Heart right ventricle (tissue), 16 donors: Measurements from ENCODE around the gene SUGT1. TPM values are rescaled to one million over a fixed set of nuclear protein-coding genes. Genes with fewer than 3 reads are reported as not detected.
"Not testable (repeated sequence)": the region's sequence is repeated elsewhere in the genome, so short reads cannot be mapped to it uniquely, and the experiment has no call there.

ENCODE experiments used
- ATAC-seq, 8 donors: fragments of 200-7000 bp; cut with Tn5 transposase; one replicate each; pipeline ENCODE4 v1.9.1; 2020; ENCODE audit warnings: mild to moderate bottlenecking in 8 of 8, moderate library complexity in 8 of 8, moderate number of reproducible peaks in 1 of 8
- DNase-seq, 2 donors: peaks; one replicate each; pipeline ENCODE4 v3.0.0-alpha.2; 2020
- H3K27ac ChIP-seq, 10 donors: fragments of 200-600 bp; sonication (generic) in 2 of 10; one replicate each; pipeline versions ENCODE4 v1.5.0 to v1.8.0; 2020 to 2022; ENCODE audit warnings: mild to moderate bottlenecking in 3 of 10
- H3K27me3 ChIP-seq, 7 donors: fragments of 200-600 bp; one replicate each; pipeline ENCODE4 v1.8.0; 2021 to 2022; ENCODE audit warnings: mild to moderate bottlenecking in 2 of 7
- H3K36me3 ChIP-seq, 9 donors: fragments of 200-600 bp; sonication (generic) in 1 of 9; one replicate each; pipeline versions ENCODE4 v1.5.0 to v1.8.0; 2020 to 2022; ENCODE audit warnings: mild to moderate bottlenecking in 2 of 9
- H3K4me1 ChIP-seq, 9 donors: fragments of 200-600 bp; sonication (generic) in 1 of 9; one replicate each; pipeline versions ENCODE4 v1.5.0 to v1.8.0; 2020 to 2022; ENCODE audit warnings: mild to moderate bottlenecking in 4 of 9
- H3K4me3 ChIP-seq, 10 donors: fragments of 200-600 bp; sonication (generic) in 2 of 10; one replicate each; pipeline versions ENCODE4 v1.5.0 to v1.8.0; 2020 to 2022; ENCODE audit warnings: mild to moderate bottlenecking in 7 of 10, moderate library complexity in 2 of 10
- H3K9me3 ChIP-seq, 11 donors: fragments of 200-600 bp in 10 of 11; sonication (generic) in 2 of 11; one replicate each; pipeline versions ENCODE4 v1.5.0 to v1.8.0; 2013 to 2022; ENCODE audit warnings: mild to moderate bottlenecking in 2 of 11, control low read depth in 1 of 11, moderate library complexity in 1 of 11
- WGBS, 2 donors: extraction: QIAGEN DNeasy Blood & Tissue Kit; methylation state at CpG; one replicate each; pipeline ENCODE4 v1.1.7; 2013; ENCODE audit warnings: inconsistent platforms in 1 of 2; 5-methylcytosine and 5-hydroxymethylcytosine counted together
- intact Hi-C, 10 donors: fragments of 100-400 bp; cut with DNase I; formaldehyde crosslinking; loops; one replicate each; pipeline versions ENCODE4 v1.11.1 to v1.14.2; 2022
- polyA plus RNA-seq, 2 donors: library from polyadenylated mRNA; stranded (reverse); fragments of 200-250 nt; gene quantifications; one replicate each; pipeline ENCODE4 v1.2.3, GENCODE V29; 2013
- total RNA-seq, 10 donors: library from RNA; stranded (reverse); fragmentation: NEBNext Ultra II Directional in 3 of 10; extraction: Animal tissue kit (Norgen Biotek cat#: 25700) in 3 of 10; gene quantifications; one replicate each; pipeline versions ENCODE4 v1.2.1 to v1.2.4, GENCODE V29; 2021 to 2023
- TF ChIP-seq, protein P1 (sequence below), 9 donors: fragments of 200-600 bp; sonication (generic) in 2 of 9; IDR thresholded peaks; one replicate each; pipeline versions ENCODE4 v1.5.0 to v1.8.0; 2021 to 2022; ENCODE audit warnings: antibody characterized with exemption in 9 of 9, mild to moderate bottlenecking in 5 of 9, moderate library complexity in 1 of 9
- donor health status: Arrhythmogenic right ventricular cardiomyopathy.
- donor health status: ischemic (EF 13 %, LVEDD 7.1; RV severe dilation, severe dysfunction).
- donor health status: healthy with polysubstance abuse.
- donor health status: DM: no; HTN: yes; CAD: no.
- donor health status: DM: no; HTN: no; CAD: no.
- donor health status: ischemic (EF 25% LVEDD 6.9; RV normal size, moderate dysfunction).
- donor health status: ischemic (EF 25% LVEDD 5.7; RV mildly dilated, moderate dysfunction).
- donor health status: healthy.
- donor health status: DM: yes; HTN: yes; CAD: no.
- donor health status: Ischemic cardiomyopathy.
- donor health status: ischemic (EF 35%, LVEDD 5.7; RV mildly dilated, moderate dysfunction).
- donor health status: nonischemic (EF 11% LVEDD 7.7; RV severe dilation, severe dysfunction).
- donor health status: DM: yes; HTN: yes; CAD: no.
- donor health status: PGD.
- donor health status: ischemic (EF 29% LVEDD 5.4; RV normal size, mild dysfunction).
- donor health status: nonischemic (EF 23%, LVEDD 6.1; RV moderate dilation, normal function).

Gene SUGT1
- total and polyA plus RNA-seq, 12 donors = 44.3 to 61.7 (median 54.2) TPM

DNA sequence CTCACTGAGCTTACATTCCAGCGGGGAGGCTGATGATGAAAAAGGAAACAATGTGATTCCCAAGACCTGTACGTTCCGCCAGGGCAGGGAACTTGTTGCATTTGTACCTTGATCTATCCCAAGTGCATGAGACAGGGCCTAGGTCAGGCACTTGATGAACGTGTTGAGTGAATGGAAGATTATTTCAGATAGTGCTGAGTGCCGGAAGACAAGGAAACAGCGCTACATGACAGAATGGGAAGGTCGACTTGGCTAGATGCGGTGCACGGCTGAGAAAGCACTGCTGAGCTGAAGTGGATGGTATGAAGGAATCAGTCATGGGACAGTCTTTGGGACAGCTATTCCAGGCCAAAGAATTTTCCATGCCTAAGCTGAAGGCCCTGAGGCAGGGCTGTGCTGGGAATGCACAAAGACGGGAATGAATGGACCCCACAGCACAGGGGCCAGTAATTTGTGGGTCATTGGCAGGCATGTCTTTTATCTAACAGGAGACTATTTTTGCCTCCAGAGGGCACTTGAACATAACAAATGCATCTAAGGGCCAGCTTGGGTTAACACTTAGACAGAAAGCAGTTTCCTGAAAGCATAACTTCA is 43.5 kb upstream of the SUGT1 start:
- H3K4me1 ChIP-seq = peaks cover 0 to 22% (median 0%) of the 10 kb centered on the region in 9 donors
- ATAC-seq = peak; percentile 69 to 95 (median 90)
- H3K4me3 ChIP-seq, H3K27me3 ChIP-seq, H3K9me3 ChIP-seq, H3K36me3 ChIP-seq: not testable (repeated sequence)
- peak overlapping the region in 5 of 10 donors; percentile 9 to 72 (median 58) for H3K27ac ChIP-seq
- intact Hi-C loops = loop anchor here in 1 of 10 donors (10.0 kb wide), 1 partner anchor 356 kb away; no protein-coding TSS in a partner anchor
- TF ChIP-seq, protein P1, sequence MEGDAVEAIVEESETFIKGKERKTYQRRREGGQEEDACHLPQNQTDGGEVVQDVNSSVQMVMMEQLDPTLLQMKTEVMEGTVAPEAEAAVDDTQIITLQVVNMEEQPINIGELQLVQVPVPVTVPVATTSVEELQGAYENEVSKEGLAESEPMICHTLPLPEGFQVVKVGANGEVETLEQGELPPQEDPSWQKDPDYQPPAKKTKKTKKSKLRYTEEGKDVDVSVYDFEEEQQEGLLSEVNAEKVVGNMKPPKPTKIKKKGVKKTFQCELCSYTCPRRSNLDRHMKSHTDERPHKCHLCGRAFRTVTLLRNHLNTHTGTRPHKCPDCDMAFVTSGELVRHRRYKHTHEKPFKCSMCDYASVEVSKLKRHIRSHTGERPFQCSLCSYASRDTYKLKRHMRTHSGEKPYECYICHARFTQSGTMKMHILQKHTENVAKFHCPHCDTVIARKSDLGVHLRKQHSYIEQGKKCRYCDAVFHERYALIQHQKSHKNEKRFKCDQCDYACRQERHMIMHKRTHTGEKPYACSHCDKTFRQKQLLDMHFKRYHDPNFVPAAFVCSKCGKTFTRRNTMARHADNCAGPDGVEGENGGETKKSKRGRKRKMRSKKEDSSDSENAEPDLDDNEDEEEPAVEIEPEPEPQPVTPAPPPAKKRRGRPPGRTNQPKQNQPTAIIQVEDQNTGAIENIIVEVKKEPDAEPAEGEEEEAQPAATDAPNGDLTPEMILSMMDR (IDR thresholded peaks at IDR 0.05) = peak in 8 of 9 donors; percentile 17 to 63 (median 49)
- peak in 1 of 2 donors; percentile 40 for DNase-seq
- 30 to 40% methylated on average over 10 of the region's 10 CpGs for WGBS, 2 donors

DNA sequence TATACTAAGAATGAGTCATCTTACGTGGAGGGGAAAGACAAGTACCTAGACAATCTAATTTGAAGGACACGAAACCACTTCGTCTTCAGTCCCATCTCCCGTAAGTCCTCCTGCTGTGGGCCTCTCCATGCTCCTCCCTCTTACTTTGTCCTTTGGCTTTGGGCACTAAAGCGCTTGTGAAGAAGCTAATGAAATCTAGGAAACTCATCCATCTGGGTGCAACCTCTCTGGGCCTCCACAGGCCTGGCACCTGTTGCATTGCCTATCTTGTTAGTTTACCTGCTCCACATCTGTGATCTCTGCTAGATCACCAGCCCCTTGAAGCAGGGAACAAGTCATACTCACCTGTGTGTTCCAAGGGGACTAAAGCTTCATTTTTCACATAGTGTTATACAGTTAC is 42.5 kb upstream of the SUGT1 start:
- Histone ChIP-seq H3K4me1 (peaks cover 0 to 22% (median 0%) of the 10 kb centered on the region in 9 donors), H3K27ac (peak overlapping the region in 5 of 10 donors; percentile 9 to 72 (median 66))
- H3K36me3 ChIP-seq, ATAC-seq, H3K27me3 ChIP-seq, H3K4me3 ChIP-seq, DNase-seq, H3K9me3 ChIP-seq: not testable (repeated sequence)
- 81 to 86% methylated on average over 5 of the region's 5 CpGs for WGBS, 2 donors
- intact Hi-C loops = loop anchor here in 1 of 10 donors (10.0 kb wide), 1 partner anchor 355 kb away; no protein-coding TSS in a partner anchor

DNA sequence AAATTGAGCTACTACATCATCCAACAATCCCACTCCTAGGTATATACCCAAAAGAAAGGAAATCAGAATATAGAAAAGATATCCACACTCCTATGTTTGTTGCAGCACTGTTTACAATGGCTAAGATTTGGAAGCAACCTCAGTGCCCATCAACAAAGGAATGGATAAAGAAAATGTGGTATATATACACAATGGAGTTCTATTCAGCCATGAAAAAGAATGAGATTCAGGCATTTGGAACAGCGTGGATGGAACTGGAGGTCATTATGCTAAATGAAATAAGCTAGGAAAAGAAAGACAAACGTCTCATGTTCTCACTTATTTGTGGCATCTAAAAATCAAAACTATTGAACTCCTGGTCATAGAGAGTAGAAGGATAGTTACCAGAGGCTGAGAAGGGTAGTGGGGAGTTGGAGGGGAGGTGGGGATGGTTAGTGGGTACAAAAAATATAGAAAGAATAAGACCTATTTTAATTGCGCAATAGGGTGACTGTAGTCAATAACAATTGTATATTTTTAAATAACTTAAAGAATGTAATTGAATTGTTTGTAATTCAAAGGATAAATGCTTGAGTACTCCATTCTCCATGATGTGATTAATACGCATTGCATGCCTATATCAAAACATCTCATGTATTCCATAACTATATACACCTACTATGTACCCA is 37.4 kb upstream of the SUGT1 start:
- no peak overlapping the region for H3K4me3 ChIP-seq
- peaks cover 0 to 25% (median 4%) of the 10 kb centered on the region in 9 donors for H3K4me1 ChIP-seq
- 97 to 98% methylated on average over 4 of the region's 4 CpGs for WGBS, 2 donors
- H3K9me3 ChIP-seq = no peaks in the 10 kb centered on the region
- H3K27me3 ChIP-seq = no peaks in the 10 kb centered on the region
- intact Hi-C loops = loop anchor here in 4 of 10 donors (5.0 to 10.0 kb wide), 2 partner anchors 37 to 350 kb away; partner anchors contain the start of gene SUGT1 (in 4 of the 4)
- peaks cover 0 to 5% (median 0%) of the 10 kb centered on the region in 9 donors for H3K36me3 ChIP-seq
- ATAC-seq (no peak), DNase-seq (no peak)
- H3K27ac ChIP-seq = no peak overlapping the region
- TF ChIP-seq, protein P1 (IDR thresholded peaks at IDR 0.05) = no peak

DNA sequence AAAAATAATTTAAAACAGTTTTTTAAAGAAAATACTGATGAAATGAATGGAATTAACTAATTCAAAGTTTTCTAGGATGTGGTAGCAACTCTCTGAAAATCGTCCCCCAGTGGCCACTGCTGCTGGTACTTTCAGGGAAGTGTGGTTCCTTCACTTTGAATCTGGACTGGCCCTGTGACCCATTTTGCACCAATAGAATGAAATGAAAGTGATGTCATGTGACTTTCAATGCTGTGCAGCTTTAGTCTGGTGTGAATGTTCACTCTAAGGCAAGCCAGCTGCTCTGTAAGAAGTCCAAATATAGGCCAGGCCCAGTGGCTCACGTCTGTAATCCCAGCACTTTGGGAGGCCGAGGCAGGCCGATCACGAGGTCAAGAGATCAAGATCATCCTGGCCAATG is 36.8 kb upstream of the SUGT1 start:
- Histone ChIP-seq H3K4me3 (no peak overlapping the region), H3K27ac (no peak overlapping the region), H3K36me3 (peaks cover 0 to 5% (median 0%) of the 10 kb centered on the region in 9 donors), H3K9me3 (no peaks in the 10 kb centered on the region), H3K4me1 (peaks cover 0 to 25% (median 4%) of the 10 kb centered on the region in 9 donors), H3K27me3 (no peaks in the 10 kb centered on the region)
- ATAC-seq (no peak), DNase-seq (no peak)
- 88 to 90% methylated on average over 5 of the region's 5 CpGs for WGBS, 2 donors
- TF ChIP-seq, protein P1 (IDR thresholded peaks at IDR 0.05) = no peak
- intact Hi-C loops = loop anchor here in 5 of 10 donors (2.0 to 10.0 kb wide), 3 partner anchors 36 to 349 kb away; partner anchors contain the start of gene SUGT1 (in 5 of the 5)
